WI38 (cell line): ENCODE results near the gene PIGW.

Experiments used
- H3K4me3 ChIP-seq: 2 replicates; pipeline ENCODE4 v1.5.1; 2011; ENCODE audit warnings: low read depth, mild to moderate bottlenecking, control low read depth, low read length
- CTCF ChIP-seq: IDR thresholded peaks from 2 replicates; pipeline ENCODE4 v1.5.1; 2012; ENCODE audit warnings: low read depth, mild to moderate bottlenecking, control low read depth, low read length

PIGW gene

GRCh38 chr17:36535669-36536081 lies 888 bp downstream of the PIGW start:
- H3K4me3 ChIP-seq: peak overlapping the region; percentile 83
- TF ChIP-seq CTCF: no peak

- no peak overlapping the region for H3K4me3 ChIP-seq
- no peak for TF ChIP-seq CTCF
Observed at GRCh38 chr17:36540696-36541095, 5.9 kb downstream of the PIGW start.

GRCh38 chr17:36542755-36543154 lies 8.0 kb downstream of the PIGW start:
- no peak for TF ChIP-seq CTCF
- H3K4me3 ChIP-seq: no peak overlapping the region

GRCh38 chr17:36544044-36544306 lies 9.2 kb downstream of the PIGW start:
- peak overlapping the region; percentile 97 for H3K4me3 ChIP-seq
- TF ChIP-seq CTCF: no peak

DNA sequence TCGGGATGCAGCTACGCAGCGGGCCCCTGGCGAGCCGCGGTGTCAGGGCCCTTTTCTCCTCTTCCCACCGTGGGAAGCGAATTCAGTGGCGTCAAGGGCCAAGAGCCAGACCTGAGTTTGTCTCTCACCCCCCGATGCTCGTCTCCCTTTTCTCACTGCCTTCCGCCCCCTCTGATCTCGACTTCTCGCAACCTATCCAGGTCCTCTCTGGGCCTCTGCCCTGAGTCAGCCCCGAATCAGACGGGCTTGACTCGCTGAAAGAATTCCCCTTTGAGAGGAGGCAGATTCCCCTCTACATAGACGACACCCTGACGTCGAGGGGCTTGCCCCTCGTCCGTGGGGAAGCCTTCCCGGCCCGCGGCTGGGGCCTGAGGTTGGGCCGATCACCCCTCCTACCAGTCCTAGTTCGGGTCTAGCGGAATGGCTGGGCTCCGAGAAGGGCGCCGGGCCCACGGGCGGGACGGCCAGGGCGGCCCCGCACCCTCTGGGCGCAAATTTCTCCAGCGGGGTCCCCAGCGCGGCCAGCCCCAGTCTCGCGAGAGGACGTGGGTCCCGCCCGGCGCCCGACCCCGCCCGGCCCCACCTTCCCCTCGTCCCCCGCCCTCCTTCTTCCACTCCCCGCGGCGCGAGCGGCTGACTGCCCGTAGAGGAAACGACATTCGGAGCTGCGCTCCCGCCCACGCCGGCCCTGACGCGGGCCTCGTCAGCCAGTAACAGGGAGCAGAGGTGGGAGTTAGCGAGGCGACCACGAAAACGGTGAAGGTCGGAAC lies 9.7 kb downstream of the PIGW start, which contains the start of gene GGNBP2:
Gene GGNBP2 (plus strand): TSS at position 613 of the 770 bp plus-strand sequence. CDS start 806 bp downstream, outside the sequence.
- peak within 1 kb of the TSS; percentile 97 for H3K4me3 ChIP-seq
- no peak for TF ChIP-seq CTCF

GRCh38 chr17:36545077-36545464 lies 10.3 kb downstream of the PIGW start:
- peak overlapping the region; percentile 97 for H3K4me3 ChIP-seq
- no peak for TF ChIP-seq CTCF

- TF ChIP-seq CTCF: no peak
- peak overlapping the region; percentile 83 for H3K4me3 ChIP-seq
Observed at GRCh38 chr17:36545465-36546417, 11.0 kb downstream of the PIGW start.
